Neuronal stem cell (in vitro differentiated cells): ENCODE measurements around the gene NTMT2.

Source experiments
- DNase-seq: peaks from one replicate; pipeline ENCODE4 v3.0.0-alpha.2; 2013; ENCODE audit warnings: low spot score
- H2AFZ ChIP-seq: one replicate; pipeline ENCODE4 v1.6.1; 2013; ENCODE audit warnings: mild to moderate bottlenecking, low read length, inconsistent platforms
- H2AK5ac ChIP-seq: 2 replicates; pipeline ENCODE4 v1.6.1; 2013; ENCODE audit warnings: low read depth, mild to moderate bottlenecking, inconsistent platforms, low read length, moderate library complexity, mixed read lengths
- H2BK120ac ChIP-seq: 2 replicates; pipeline ENCODE4 v1.6.1; 2013; ENCODE audit warnings: low read depth, mild to moderate bottlenecking, inconsistent platforms, low read length, moderate library complexity, mixed read lengths
- H2BK12ac ChIP-seq: one replicate; pipeline ENCODE4 v1.6.1; 2013; ENCODE audit warnings: low read length, inconsistent platforms
- H2BK15ac ChIP-seq: 2 replicates; pipeline ENCODE4 v1.6.1; 2013; ENCODE audit warnings: mild to moderate bottlenecking, low read length, inconsistent platforms, mixed read lengths
- H2BK5ac ChIP-seq: one replicate; pipeline ENCODE4 v1.6.1; 2013; ENCODE audit warnings: inconsistent platforms, mild to moderate bottlenecking, low read length, moderate library complexity
- H3K14ac ChIP-seq: one replicate; pipeline ENCODE4 v1.6.1; 2013; ENCODE audit warnings: low read length, inconsistent platforms
- H3K18ac ChIP-seq: 2 replicates; pipeline ENCODE4 v1.6.1; 2013; ENCODE audit warnings: low read length, inconsistent platforms
- H3K23ac ChIP-seq: 2 replicates; pipeline ENCODE4 v1.6.1; 2013; ENCODE audit warnings: low read depth, mild to moderate bottlenecking, mixed read lengths, low read length, inconsistent platforms; ENCODE audit not compliant: poor library complexity
- H3K27ac ChIP-seq: replicated peaks from 3 replicates; pipeline ENCODE4 v1.5.1; 2013; ENCODE audit warnings: low read length, inconsistent platforms
- H3K27me3 ChIP-seq, 3 experiments: 2 replicates each; pipeline ENCODE4 v1.6.1; 2013; ENCODE audit warnings: low read length in 3 of 3, mild to moderate bottlenecking in 2 of 3, inconsistent platforms in 1 of 3, low read depth in 1 of 3, mixed read lengths in 1 of 3, moderate library complexity in 1 of 3; ENCODE audit not compliant: control insufficient read depth in 3 of 3, insufficient read depth in 3 of 3
- H3K36me3 ChIP-seq, 2 donors: replicated peaks in 1 of 2; 2 replicates each; pipeline ENCODE4 v1.6.1; 2013; ENCODE audit warnings: low read length in 2 of 2; ENCODE audit not compliant: control insufficient read depth in 2 of 2, insufficient read depth in 2 of 2
- H3K4ac ChIP-seq: 2 replicates; pipeline ENCODE4 v1.6.1; 2013; ENCODE audit warnings: inconsistent platforms, mild to moderate bottlenecking, low read length, moderate library complexity
- H3K4me1 ChIP-seq, 2 donors: 1 replicate in 1 of 2; 2 replicates in 1 of 2; pipeline ENCODE4 v1.6.1; 2013; ENCODE audit warnings: low read length in 2 of 2, low read depth in 1 of 2; ENCODE audit not compliant: control insufficient read depth in 2 of 2, insufficient read depth in 1 of 2
- H3K4me2 ChIP-seq: one replicate; pipeline ENCODE4 v1.6.1; 2013; ENCODE audit warnings: mild to moderate bottlenecking, low read length, inconsistent platforms; ENCODE audit not compliant: insufficient read depth, poor library complexity, severe bottlenecking
- H3K4me3 ChIP-seq, 2 donors: 2 replicates each; pipeline ENCODE4 v1.5.1; 2013; ENCODE audit warnings: low read length in 2 of 2, mild to moderate bottlenecking in 2 of 2, inconsistent platforms in 1 of 2, moderate library complexity in 1 of 2
- H3K79me1 ChIP-seq: one replicate; pipeline ENCODE4 v1.6.1; 2013; ENCODE audit warnings: low read depth, mild to moderate bottlenecking, inconsistent platforms, low read length, moderate library complexity
- H3K9ac ChIP-seq: one replicate; pipeline ENCODE4 v1.6.1; 2013; ENCODE audit warnings: mild to moderate bottlenecking, low read depth, low read length, inconsistent platforms; ENCODE audit not compliant: poor library complexity
- H3K9me3 ChIP-seq, 2 donors: replicated peaks in 1 of 2; 2 replicates each; pipeline versions ENCODE3 to v1.6.1; 2013; ENCODE audit warnings: low read length in 2 of 2, mild to moderate bottlenecking in 2 of 2, inconsistent platforms in 1 of 2, low read depth in 1 of 2, mixed read lengths in 1 of 2, moderate library complexity in 1 of 2; ENCODE audit not compliant: control insufficient read depth in 2 of 2, insufficient read depth in 1 of 2
- H4K8ac ChIP-seq: one replicate; pipeline ENCODE4 v1.6.1; 2013; ENCODE audit warnings: low read depth, mild to moderate bottlenecking, inconsistent platforms, low read length, moderate library complexity
- H4K91ac ChIP-seq: one replicate; pipeline ENCODE4 v1.6.1; 2013; ENCODE audit warnings: low read length, low read depth, mild to moderate bottlenecking, inconsistent platforms; ENCODE audit not compliant: poor library complexity
- WGBS, 2 donors: extraction: QIAGEN DNeasy Blood & Tissue Kit; methylation state at CpG; one replicate each; pipeline ENCODE4 v1.1.7; 2013; ENCODE audit warnings: missing lambda C conversion rate in 2 of 2, mixed read lengths in 1 of 2; ENCODE audit not compliant: insufficient read length in 2 of 2, insufficient replicate concordance in 1 of 2; ENCODE audit errors: extremely low coverage in 2 of 2; 5-methylcytosine and 5-hydroxymethylcytosine counted together

Gene NTMT2

DNA sequence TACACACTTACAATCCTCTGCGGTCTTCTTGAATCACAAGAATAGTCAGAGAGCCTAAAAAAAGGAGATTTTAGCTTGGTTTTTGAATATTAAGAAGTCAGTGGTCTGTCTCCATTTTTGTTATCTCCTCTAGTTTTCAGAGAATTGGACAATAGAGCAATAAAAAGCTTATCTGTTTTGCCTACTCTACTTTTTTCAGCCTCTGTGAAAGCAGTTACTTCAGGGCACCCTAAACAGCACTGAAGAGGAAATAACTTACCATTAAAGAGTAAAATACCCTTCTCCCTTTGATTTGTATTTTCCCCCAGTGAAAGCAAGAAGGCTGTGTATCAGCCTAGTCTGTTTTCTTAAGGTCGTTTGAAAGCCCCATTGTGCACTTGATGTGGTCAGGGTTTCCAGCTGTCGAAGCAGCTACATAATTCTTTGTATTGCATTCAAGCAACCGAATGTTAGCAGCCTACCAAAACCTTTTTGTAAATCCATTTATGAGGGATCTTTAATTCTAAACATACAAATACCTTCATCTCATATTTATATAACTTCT, 1.0 kb downstream of the NTMT2 start:
- H2BK120ac ChIP-seq = no peak overlapping the region
- H2BK15ac ChIP-seq = no peak overlapping the region
- H2BK12ac ChIP-seq = no peak overlapping the region
- H4K8ac ChIP-seq = no peak overlapping the region
- H3K14ac ChIP-seq = no peak overlapping the region
- peaks cover 0 to 22% (median 12%) of the 10 kb centered on the region in 3 experiments for H3K27me3 ChIP-seq
- no peak overlapping the region for H3K4ac ChIP-seq
- no peak overlapping the region for H3K4me2 ChIP-seq
- H3K18ac ChIP-seq = no peak overlapping the region
- no peak overlapping the region for H3K9ac ChIP-seq
- no peak overlapping the region for H3K27ac ChIP-seq
- H3K9me3 ChIP-seq = peaks cover 2 to 7% of the 10 kb centered on the region in 2 donors
- no peak overlapping the region for H3K4me3 ChIP-seq
- WGBS, 2 donors = no CpG with 5 or more reads among the region's 4 CpGs
- no peak overlapping the region for H2BK5ac ChIP-seq
- no peak for DNase-seq
- no peak overlapping the region for H2AK5ac ChIP-seq
- H3K79me1 ChIP-seq = no peaks in the 10 kb centered on the region
- H3K36me3 ChIP-seq = no peaks in the 10 kb centered on the region
- peaks cover 3 to 14% of the 10 kb centered on the region in 2 donors for H3K4me1 ChIP-seq
- no peak overlapping the region for H2AFZ ChIP-seq
- H4K91ac ChIP-seq = no peak overlapping the region
- H3K23ac ChIP-seq = no peak overlapping the region

DNA sequence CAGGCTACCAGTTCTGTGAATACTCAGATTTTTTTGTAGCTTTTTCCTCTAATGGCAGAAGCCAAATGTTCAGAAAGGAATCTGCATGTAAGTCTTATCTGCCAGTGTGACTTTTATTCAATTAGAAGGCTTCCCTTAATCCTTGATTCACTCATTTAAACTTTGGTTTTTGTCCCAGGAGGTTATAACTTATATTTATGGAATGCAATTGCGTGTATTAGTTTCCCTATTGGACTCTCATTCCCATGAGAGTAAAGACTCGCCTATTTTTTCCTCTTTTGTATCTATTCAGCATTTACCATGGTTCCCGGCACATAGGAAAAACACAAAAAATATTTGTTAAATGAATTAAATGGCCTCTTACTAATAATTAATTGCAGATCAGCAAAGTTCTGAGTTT, 3.5 kb downstream of the NTMT2 start:
- no peaks in the 10 kb centered on the region for H3K79me1 ChIP-seq

DNA sequence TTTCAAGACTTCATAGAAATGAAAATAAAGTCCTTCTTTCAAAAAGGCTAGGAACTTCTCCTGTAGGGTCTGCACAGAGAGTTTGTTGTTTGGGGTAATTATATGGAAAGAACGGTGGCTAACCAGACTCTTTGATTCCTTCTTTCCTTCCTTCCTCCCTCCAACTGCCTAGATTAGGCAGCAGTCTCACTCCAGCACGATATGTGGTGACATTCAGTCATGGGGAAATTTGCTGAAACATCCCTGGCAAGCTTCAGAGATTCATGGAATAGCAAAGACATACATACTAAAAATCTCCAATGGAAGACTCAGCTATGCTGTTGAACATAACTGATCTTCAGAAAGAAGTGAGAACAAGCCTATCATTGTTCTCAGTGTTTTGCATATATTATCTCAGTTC, 4.3 kb downstream of the NTMT2 start:
- Histone ChIP-seq H3K9me3 (no peaks in the 10 kb centered on the region), H3K9ac (no peak overlapping the region), H3K27ac (no peak overlapping the region), H3K14ac (no peak overlapping the region), H2BK12ac (no peak overlapping the region), H3K4me2 (no peak overlapping the region), H3K79me1 (no peaks in the 10 kb centered on the region), H3K4ac (no peak overlapping the region), H3K4me1 (peaks cover 3 to 14% of the 10 kb centered on the region in 2 donors), H2BK15ac (no peak overlapping the region), H3K4me3 (no peak overlapping the region), H2BK5ac (no peak overlapping the region), H2BK120ac (no peak overlapping the region), H2AFZ (no peak overlapping the region), H4K8ac (no peak overlapping the region), H3K23ac (no peak overlapping the region), H2AK5ac (no peak overlapping the region), H3K36me3 (no peaks in the 10 kb centered on the region), H3K18ac (no peak overlapping the region), H4K91ac (no peak overlapping the region), H3K27me3 (peaks cover 0 to 12% (median 3%) of the 10 kb centered on the region in 3 experiments)
- WGBS, 2 donors = no CpG with 5 or more reads among the region's 2 CpGs
- DNase-seq = no peak

More for the DNA sequence above, 3.5 kb downstream of the NTMT2 start:
- Histone ChIP-seq H3K18ac (no peak overlapping the region), H3K4me3 (no peak overlapping the region), H3K4ac (no peak overlapping the region), H3K27ac (no peak overlapping the region), H3K14ac (no peak overlapping the region), H4K91ac (no peak overlapping the region), H3K9ac (no peak overlapping the region), H2BK5ac (no peak overlapping the region), H3K9me3 (peaks cover 2 to 7% of the 10 kb centered on the region in 2 donors), H2BK15ac (no peak overlapping the region), H3K4me1 (peaks cover 3 to 14% of the 10 kb centered on the region in 2 donors), H3K36me3 (no peaks in the 10 kb centered on the region), H2AK5ac (no peak overlapping the region), H2BK12ac (no peak overlapping the region), H4K8ac (no peak overlapping the region), H2AFZ (no peak overlapping the region), H3K23ac (no peak overlapping the region), H3K4me2 (no peak overlapping the region), H3K27me3 (peaks cover 0 to 18% (median 11%) of the 10 kb centered on the region in 3 experiments), H2BK120ac (no peak overlapping the region)
- no peak for DNase-seq
- no CpG with 5 or more reads among the region's 3 CpGs for WGBS, 2 donors

DNA sequence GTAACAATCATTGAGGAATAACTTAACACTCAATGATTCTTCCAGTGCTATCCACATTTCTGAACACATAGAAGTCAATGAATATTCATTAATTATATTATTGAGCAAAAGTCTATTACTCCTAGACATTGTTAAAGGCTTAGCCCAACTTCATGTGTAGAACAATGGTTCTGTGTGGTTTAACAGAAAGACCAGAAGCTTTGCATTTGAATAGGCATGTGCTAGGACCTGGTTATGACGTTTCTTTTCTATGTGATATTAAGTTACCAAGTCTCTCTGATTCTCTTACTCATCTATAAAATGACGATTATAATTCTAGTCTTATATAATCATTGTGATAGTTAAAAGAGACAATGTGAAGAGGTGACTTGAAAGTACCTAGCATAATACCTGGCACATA, 5.2 kb downstream of the NTMT2 start:
- WGBS, 2 donors = no CpG with 5 or more reads among the region's 2 CpGs

More for the DNA sequence above, 5.2 kb downstream of the NTMT2 start:
- Histone ChIP-seq H3K27me3 (peaks cover 0 to 12% (median 2%) of the 10 kb centered on the region in 3 experiments), H2BK12ac (no peak overlapping the region), H3K4me3 (no peak overlapping the region), H2AFZ (no peak overlapping the region), H3K4me2 (no peak overlapping the region), H2BK15ac (no peak overlapping the region), H3K9ac (no peak overlapping the region), H3K4me1 (peaks cover 0 to 9% of the 10 kb centered on the region in 2 donors), H3K18ac (no peak overlapping the region), H3K36me3 (no peaks in the 10 kb centered on the region), H4K8ac (no peak overlapping the region), H3K9me3 (no peaks in the 10 kb centered on the region), H3K79me1 (no peaks in the 10 kb centered on the region), H3K14ac (no peak overlapping the region), H2AK5ac (no peak overlapping the region), H3K27ac (no peak overlapping the region), H4K91ac (no peak overlapping the region), H2BK120ac (no peak overlapping the region), H2BK5ac (no peak overlapping the region), H3K4ac (no peak overlapping the region), H3K23ac (no peak overlapping the region)
- DNase-seq = no peak
